Measurements from ENCODE around the gene AKAP3. TPM values are rescaled to one million over a fixed set of nuclear protein-coding genes. Genes with fewer than 3 reads are reported as not detected.

AKAP3 gene
- total RNA-seq, 1 experiment from 2014 or later = 0.26 TPM

GRCh38 chr12:4586500-4586899 is 62.4 kb downstream of the AKAP3 start:
- intact Hi-C loops (cut with micrococcal nuclease; ENCODE audit: unreplicated experiment) (no loop called here), in situ Hi-C loops (cut with HindIII; ENCODE audit: low pct_unique_long_range_greater_than_20kb, low sequenced_read_pairs) (no loop called here)
- ATAC-seq (no peak), DNase-seq (ENCODE audit: low read depth, low spot score) (no peak)
- POLR2A ChIA-PET = no interaction called here
- H3K27ac ChIP-seq (ENCODE audit: low read length) = no peak overlapping the region
- H3K36me3 ChIP-seq (ENCODE audit: control insufficient read depth, insufficient read depth, low read length) = no peaks in the 10 kb centered on the region
- no peak overlapping the region for H3K4me3 ChIP-seq (ENCODE audit: low read depth in 2 of 2, low read length in 2 of 2)
- H3K27me3 ChIP-seq (ENCODE audit: control insufficient read depth, insufficient read depth, low read length) = no peaks in the 10 kb centered on the region
- TF ChIP-seq TCF7L2 (IDR thresholded peaks at IDR 0.05; ENCODE audit: low read depth, low read length) = no peak
- no peak for TF ChIP-seq CTCF (IDR thresholded peaks at IDR 0.05)
- no peak for TF ChIP-seq SIN3A (IDR thresholded peaks at IDR 0.05; ENCODE audit: borderline replicate concordance, insufficient read depth, low read depth, low read length)
- TF ChIP-seq, protein P1, sequence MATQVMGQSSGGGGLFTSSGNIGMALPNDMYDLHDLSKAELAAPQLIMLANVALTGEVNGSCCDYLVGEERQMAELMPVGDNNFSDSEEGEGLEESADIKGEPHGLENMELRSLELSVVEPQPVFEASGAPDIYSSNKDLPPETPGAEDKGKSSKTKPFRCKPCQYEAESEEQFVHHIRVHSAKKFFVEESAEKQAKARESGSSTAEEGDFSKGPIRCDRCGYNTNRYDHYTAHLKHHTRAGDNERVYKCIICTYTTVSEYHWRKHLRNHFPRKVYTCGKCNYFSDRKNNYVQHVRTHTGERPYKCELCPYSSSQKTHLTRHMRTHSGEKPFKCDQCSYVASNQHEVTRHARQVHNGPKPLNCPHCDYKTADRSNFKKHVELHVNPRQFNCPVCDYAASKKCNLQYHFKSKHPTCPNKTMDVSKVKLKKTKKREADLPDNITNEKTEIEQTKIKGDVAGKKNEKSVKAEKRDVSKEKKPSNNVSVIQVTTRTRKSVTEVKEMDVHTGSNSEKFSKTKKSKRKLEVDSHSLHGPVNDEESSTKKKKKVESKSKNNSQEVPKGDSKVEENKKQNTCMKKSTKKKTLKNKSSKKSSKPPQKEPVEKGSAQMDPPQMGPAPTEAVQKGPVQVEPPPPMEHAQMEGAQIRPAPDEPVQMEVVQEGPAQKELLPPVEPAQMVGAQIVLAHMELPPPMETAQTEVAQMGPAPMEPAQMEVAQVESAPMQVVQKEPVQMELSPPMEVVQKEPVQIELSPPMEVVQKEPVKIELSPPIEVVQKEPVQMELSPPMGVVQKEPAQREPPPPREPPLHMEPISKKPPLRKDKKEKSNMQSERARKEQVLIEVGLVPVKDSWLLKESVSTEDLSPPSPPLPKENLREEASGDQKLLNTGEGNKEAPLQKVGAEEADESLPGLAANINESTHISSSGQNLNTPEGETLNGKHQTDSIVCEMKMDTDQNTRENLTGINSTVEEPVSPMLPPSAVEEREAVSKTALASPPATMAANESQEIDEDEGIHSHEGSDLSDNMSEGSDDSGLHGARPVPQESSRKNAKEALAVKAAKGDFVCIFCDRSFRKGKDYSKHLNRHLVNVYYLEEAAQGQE (IDR thresholded peaks at IDR 0.05; ENCODE audit: insufficient read depth in 1 of 2, low read depth in 2 of 2, low read length in 1 of 2) = no peak
- TF ChIP-seq POLR2AphosphoS5 (IDR thresholded peaks at IDR 0.05; ENCODE audit: low read depth, low read length) = no peak
- H3K9me3 ChIP-seq (ENCODE audit: control insufficient read depth, insufficient read depth, low read depth, low read length) = no peaks in the 10 kb centered on the region
- BruUV-seq (replicated peaks) = no TSS peak
- CTCF ChIA-PET = interaction anchor here (0.7 to 1.4 kb wide), 2 partner anchors 84 to 172 kb away, joined by 3 to 4 read pairs; no protein-coding TSS in a partner anchor
- no peaks in the 10 kb centered on the region for H3K4me1 ChIP-seq (ENCODE audit: control insufficient read depth, insufficient read depth, low read length)

DNA sequence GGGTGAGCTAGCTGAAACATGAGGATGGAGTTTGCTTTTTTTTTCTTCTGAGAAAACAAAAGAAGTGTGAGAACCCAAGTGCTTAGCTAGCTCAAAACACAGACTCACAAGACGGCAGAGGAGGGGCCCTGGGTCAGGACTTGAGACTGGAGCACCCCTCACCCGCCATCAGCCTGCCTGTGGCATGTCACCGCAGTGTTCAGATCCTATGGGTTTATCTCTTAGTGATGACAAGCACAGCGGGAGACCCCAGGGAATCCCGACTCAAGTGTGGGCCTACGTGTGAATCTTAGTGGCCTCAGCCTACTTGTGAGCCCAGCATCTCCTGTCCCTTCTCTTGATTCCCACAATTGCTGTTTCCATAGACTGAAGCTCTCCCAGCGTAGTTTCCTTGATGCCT is 64.0 kb downstream of the AKAP3 start:
- Histone ChIP-seq H3K9me3 (ENCODE audit: control insufficient read depth, insufficient read depth, low read depth, low read length) (no peaks in the 10 kb centered on the region), H3K36me3 (ENCODE audit: control insufficient read depth, insufficient read depth, low read length) (no peaks in the 10 kb centered on the region), H3K27ac (ENCODE audit: low read length) (no peak overlapping the region), H3K4me1 (ENCODE audit: control insufficient read depth, insufficient read depth, low read length) (no peaks in the 10 kb centered on the region), H3K4me3 (ENCODE audit: low read depth in 2 of 2, low read length in 2 of 2) (no peak overlapping the region), H3K27me3 (ENCODE audit: control insufficient read depth, insufficient read depth, low read length) (no peaks in the 10 kb centered on the region)
- in situ Hi-C loops (cut with HindIII; ENCODE audit: low pct_unique_long_range_greater_than_20kb, low sequenced_read_pairs) (no loop called here), intact Hi-C loops (cut with micrococcal nuclease; ENCODE audit: unreplicated experiment) (no loop called here)
- DNase-seq (ENCODE audit: low read depth, low spot score) (no peak), ATAC-seq (no peak)
- no peak for TF ChIP-seq POLR2AphosphoS5 (IDR thresholded peaks at IDR 0.05; ENCODE audit: low read depth, low read length)
- TF ChIP-seq TCF7L2 (IDR thresholded peaks at IDR 0.05; ENCODE audit: low read depth, low read length) = no peak
- no peak for TF ChIP-seq CTCF (IDR thresholded peaks at IDR 0.05)
- TF ChIP-seq SIN3A (IDR thresholded peaks at IDR 0.05; ENCODE audit: borderline replicate concordance, insufficient read depth, low read depth, low read length) = no peak
- TF ChIP-seq, protein P1 (IDR thresholded peaks at IDR 0.05; ENCODE audit: insufficient read depth in 1 of 2, low read depth in 2 of 2, low read length in 1 of 2) = no peak
- ChIA-PET POLR2A (no interaction called here), CTCF (no interaction called here)
- no TSS peak for BruUV-seq (replicated peaks)

All from Panc1 (cell line).